Tibial nerve (tissue), 3 donors: ENCODE measurements around the gene ULK1.

Experiments
- POLR2A ChIP-seq, 2 donors: fragments of 450-650 bp; IDR thresholded peaks; one replicate each; pipeline ENCODE4 v1.6.1; 2017; ENCODE audit warnings: antibody characterized with exemption in 2 of 2, mild to moderate bottlenecking in 2 of 2, moderate library complexity in 2 of 2
- TF ChIP-seq, protein P1 (sequence below), 5 experiments: fragments of 200-600 bp in 3 of 5; fragments of 450-650 bp in 2 of 5; sonication (generic) in 3 of 5; IDR thresholded peaks; one replicate each; pipeline ENCODE4 v1.5.1; 2016 to 2019; ENCODE audit warnings: antibody characterized with exemption in 5 of 5, mild to moderate bottlenecking in 3 of 5, moderate library complexity in 2 of 5

DNA sequence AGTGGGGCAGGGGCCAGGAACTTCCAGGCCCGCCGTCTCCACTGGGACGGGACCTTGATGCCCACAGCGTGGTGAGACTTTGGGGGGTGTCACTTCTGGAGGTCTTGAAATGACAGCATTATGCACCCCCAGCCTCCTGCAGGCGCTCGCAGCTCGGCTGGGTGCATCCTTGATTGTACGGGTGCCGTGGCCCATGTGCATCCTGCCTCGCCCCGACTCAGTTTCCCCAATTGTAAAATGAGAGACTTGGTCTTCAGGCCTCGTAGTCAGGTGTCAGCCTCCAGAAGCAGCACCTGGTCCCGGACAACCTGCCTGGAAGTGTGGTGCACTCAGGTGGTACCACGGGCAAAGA, 25.7 kb downstream of the ULK1 start:
- no peak for TF ChIP-seq POLR2A (IDR thresholded peaks at IDR 0.05)
- TF ChIP-seq, protein P1, sequence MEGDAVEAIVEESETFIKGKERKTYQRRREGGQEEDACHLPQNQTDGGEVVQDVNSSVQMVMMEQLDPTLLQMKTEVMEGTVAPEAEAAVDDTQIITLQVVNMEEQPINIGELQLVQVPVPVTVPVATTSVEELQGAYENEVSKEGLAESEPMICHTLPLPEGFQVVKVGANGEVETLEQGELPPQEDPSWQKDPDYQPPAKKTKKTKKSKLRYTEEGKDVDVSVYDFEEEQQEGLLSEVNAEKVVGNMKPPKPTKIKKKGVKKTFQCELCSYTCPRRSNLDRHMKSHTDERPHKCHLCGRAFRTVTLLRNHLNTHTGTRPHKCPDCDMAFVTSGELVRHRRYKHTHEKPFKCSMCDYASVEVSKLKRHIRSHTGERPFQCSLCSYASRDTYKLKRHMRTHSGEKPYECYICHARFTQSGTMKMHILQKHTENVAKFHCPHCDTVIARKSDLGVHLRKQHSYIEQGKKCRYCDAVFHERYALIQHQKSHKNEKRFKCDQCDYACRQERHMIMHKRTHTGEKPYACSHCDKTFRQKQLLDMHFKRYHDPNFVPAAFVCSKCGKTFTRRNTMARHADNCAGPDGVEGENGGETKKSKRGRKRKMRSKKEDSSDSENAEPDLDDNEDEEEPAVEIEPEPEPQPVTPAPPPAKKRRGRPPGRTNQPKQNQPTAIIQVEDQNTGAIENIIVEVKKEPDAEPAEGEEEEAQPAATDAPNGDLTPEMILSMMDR (IDR thresholded peaks at IDR 0.05) = no peak
